HFFc6 (cell line): ENCODE results near the gene DYNLT5. TPM values are rescaled to one million over a fixed set of nuclear protein-coding genes. Genes with fewer than 3 reads are reported as not detected.
A peak's percentile ranks its signal among the peaks of the same experiment; 100 is the strongest.
"Not testable (repeated sequence)": the region's sequence is repeated elsewhere in the genome, so short reads cannot be mapped to it uniquely, and the experiment has no call there.

Experiments
- DNase-seq: peaks from one replicate; pipeline ENCODE4 v3.0.0-alpha.2; 2018
- H3K27ac Mint-ChIP-seq: 2 replicates; pipeline ENCODE4 v1.8.0; 2020; ENCODE audit warnings: mild to moderate bottlenecking, mixed read lengths
- H3K27me3 Mint-ChIP-seq: 2 replicates; pipeline ENCODE4 v1.8.0; 2021; ENCODE audit warnings: mild to moderate bottlenecking, moderate library complexity, mixed read lengths; ENCODE audit not compliant: insufficient read depth
- H3K36me3 Mint-ChIP-seq: 2 replicates; pipeline ENCODE4 v1.8.0; 2021; ENCODE audit warnings: low read depth, mixed read lengths
- H3K4me1 Mint-ChIP-seq: 2 replicates; pipeline ENCODE4 v1.8.0; 2020; ENCODE audit warnings: low read depth, mixed read lengths
- H3K4me3 Mint-ChIP-seq: 2 replicates; pipeline ENCODE4 v1.8.0; 2020; ENCODE audit warnings: mild to moderate bottlenecking, moderate library complexity, mixed read lengths
- H3K9me3 Mint-ChIP-seq: 2 replicates; pipeline ENCODE4 v1.8.0; 2020; ENCODE audit warnings: mild to moderate bottlenecking, mixed read lengths
- CTCF ChIP-seq: fragments of 200-600 bp; sonication (generic); IDR thresholded peaks from 2 replicates; pipeline ENCODE4 v1.5.0; 2021; ENCODE audit warnings: antibody characterized with exemption, mild to moderate bottlenecking
- total RNA-seq, 6 experiments: library from RNA; stranded (reverse); fragmentation: NEBNext Ultra II Directional; extraction: Animal tissue kit (Norgen Biotek cat#: 25700); gene quantifications; 2 replicates in 1 of 6; 3 replicates in 5 of 6; pipeline ENCODE4 v1.2.3, GENCODE V29; 2021

DYNLT5 gene
- total RNA-seq, 6 experiments from 2014 or later = 0.69 to 2.4 (median 1.8) TPM

- Mint-ChIP-seq H3K27ac (no peak overlapping the region), H3K9me3 (no peaks in the 10 kb centered on the region), H3K4me1 (peaks cover 7% of the 10 kb centered on the region; the same call in 1 of the 2 replicates), H3K27me3 (no peaks in the 10 kb centered on the region; the same call in none of the 2 replicates), H3K36me3 (no peaks in the 10 kb centered on the region), H3K4me3 (no peak overlapping the region)
- DNase-seq = no peak
- TF ChIP-seq CTCF = no peak
Measured at GRCh38 chr1:66791621-66792610, 39.7 kb downstream of the DYNLT5 start.

DNA sequence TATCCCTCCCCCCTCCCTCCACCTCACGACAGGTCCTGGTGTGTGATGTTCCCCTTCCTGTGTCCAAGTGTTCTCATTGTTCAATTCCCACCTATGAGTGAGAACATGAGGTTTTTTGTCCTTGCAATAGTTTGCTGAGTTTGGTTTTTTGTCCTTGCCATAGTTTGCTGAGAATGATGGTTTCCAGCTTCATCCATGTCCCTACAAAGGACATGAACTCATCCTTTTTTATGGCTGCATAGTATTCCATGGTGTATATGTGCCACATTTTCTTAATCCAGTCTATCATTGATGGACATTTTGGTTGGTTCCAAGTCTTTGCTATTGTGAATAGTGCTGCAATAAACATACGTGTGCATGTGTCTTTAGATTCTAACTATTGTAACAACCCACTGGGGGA is 43.6 kb downstream of the DYNLT5 start:
- H3K27ac Mint-ChIP-seq, H3K27me3 Mint-ChIP-seq, H3K36me3 Mint-ChIP-seq, H3K4me3 Mint-ChIP-seq, H3K9me3 Mint-ChIP-seq, H3K4me1 Mint-ChIP-seq, DNase-seq: not testable (repeated sequence)

DNA sequence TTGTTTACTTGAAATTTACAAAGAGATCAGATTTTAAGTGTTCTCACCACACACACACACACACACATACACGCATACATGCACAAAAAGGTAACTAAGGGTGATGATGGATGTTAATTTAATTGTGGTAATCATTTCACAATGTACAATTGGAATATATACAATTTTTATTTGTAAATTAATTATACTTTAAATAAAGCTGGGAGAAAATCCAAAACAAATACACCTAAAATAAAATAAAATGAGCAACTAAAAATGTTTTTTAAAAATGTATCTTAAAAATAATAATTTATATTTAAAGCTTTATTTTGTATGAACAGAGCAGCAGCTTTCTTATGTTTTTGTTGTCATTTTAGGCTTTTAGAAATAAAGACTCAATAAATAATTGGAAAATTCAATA is 57.0 kb downstream of the DYNLT5 start:
- no peaks in the 10 kb centered on the region for H3K9me3 Mint-ChIP-seq
- H3K4me3 Mint-ChIP-seq = no peak overlapping the region
- no peaks in the 10 kb centered on the region for H3K36me3 Mint-ChIP-seq
- H3K4me1 Mint-ChIP-seq = no peaks in the 10 kb centered on the region
- DNase-seq = no peak
- no peak for TF ChIP-seq CTCF
- no peaks in the 10 kb centered on the region; the same call in none of the 2 replicates for H3K27me3 Mint-ChIP-seq
- no peak overlapping the region for H3K27ac Mint-ChIP-seq

GRCh38 chr1:66809736-66810326 is 57.6 kb downstream of the DYNLT5 start:
- Mint-ChIP-seq H3K27ac (no peak overlapping the region), H3K4me1 (no peaks in the 10 kb centered on the region), H3K9me3 (no peaks in the 10 kb centered on the region), H3K27me3 (no peaks in the 10 kb centered on the region; the same call in none of the 2 replicates), H3K4me3 (no peak overlapping the region), H3K36me3 (no peaks in the 10 kb centered on the region)
- TF ChIP-seq CTCF = no peak
- peak; percentile 13 for DNase-seq

DNA sequence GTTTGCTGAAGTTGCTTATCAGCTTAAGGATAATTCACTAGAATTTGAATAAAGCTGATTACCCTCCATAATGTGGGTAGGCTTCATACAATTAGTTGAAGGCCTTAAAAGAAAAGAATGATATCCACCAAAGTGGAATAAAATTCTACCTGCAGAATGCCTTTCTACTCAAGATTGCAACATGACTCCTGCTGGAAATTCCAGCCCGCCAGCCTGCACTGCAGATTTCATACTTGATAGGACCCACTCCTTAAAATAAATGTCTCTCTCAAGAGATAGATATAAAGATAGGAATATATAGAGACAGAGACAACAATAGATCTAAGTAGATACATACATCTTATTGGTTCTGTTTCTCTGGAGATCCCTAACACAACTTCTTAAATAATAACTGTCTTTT is 72.5 kb downstream of the DYNLT5 start:
- peaks cover 3% of the 10 kb centered on the region; the same call in 1 of the 2 replicates for H3K27me3 Mint-ChIP-seq
- no peaks in the 10 kb centered on the region for H3K4me1 Mint-ChIP-seq
- no peak overlapping the region for H3K27ac Mint-ChIP-seq

More for the DNA sequence above, 72.5 kb downstream of the DYNLT5 start:
- no peak for DNase-seq
- Mint-ChIP-seq H3K36me3 (no peaks in the 10 kb centered on the region), H3K4me3 (no peak overlapping the region), H3K9me3 (no peaks in the 10 kb centered on the region)
- no peak for TF ChIP-seq CTCF

Other genes with a start within 250 kb of the DYNLT5 start
- 10 to 100 TPM; 53.3 to 72.0 (median 57.9) TPM for gene SGIP1, start 218.3 kb upstream of the DYNLT5 start, total RNA-seq
- not detected for gene INSL5, start 48.8 kb downstream of the DYNLT5 start, total RNA-seq
- 1 to 10 TPM; 1.3 to 4.3 (median 3.4) TPM for gene DNAI4, start 172.4 kb downstream of the DYNLT5 start, total RNA-seq
- 10 to 100 TPM; 28.0 to 37.5 (median 33.7) TPM for gene MIER1, start 172.5 kb downstream of the DYNLT5 start, total RNA-seq